SU-DHL-6 (cell line): ENCODE results near the gene NOTCH4.
"Not testable (repeated sequence)": the region's sequence is repeated elsewhere in the genome, so short reads cannot be mapped to it uniquely, and the experiment has no call there.

Experiments
- H2AFZ ChIP-seq: fragments of 200-600 bp; sonication (generic); 2 replicates; pipeline ENCODE4 v1.6.1; 2014; ENCODE audit warnings: low read depth, mild to moderate bottlenecking, moderate library complexity, mixed read lengths, antibody characterized with exemption, low read length; ENCODE audit not compliant: severe bottlenecking
- H3F3A ChIP-seq: fragments of 200-600 bp; shearing (Covaris generic); 2 replicates; pipeline ENCODE4 v1.6.0; 2016; ENCODE audit warnings: antibody characterized with exemption, mild to moderate bottlenecking; ENCODE audit not compliant: insufficient read depth
- H3K27ac ChIP-seq: fragments of 200-600 bp; sonication (generic); 2 replicates; pipeline ENCODE4 v1.5.1; 2016; ENCODE audit warnings: low read depth, mild to moderate bottlenecking, low read length, moderate library complexity, mixed read lengths
- H3K27me3 ChIP-seq: fragments of 200-600 bp; sonication (generic), shearing (Covaris generic); 2 replicates; pipeline ENCODE4 v1.6.0; 2014; ENCODE audit warnings: mild to moderate bottlenecking, low read length
- H3K36me3 ChIP-seq: fragments of 200-600 bp; sonication (generic); 2 replicates; pipeline ENCODE4 v1.6.1; 2014; ENCODE audit warnings: mild to moderate bottlenecking, low read length, mixed read lengths
- H3K4me2 ChIP-seq: fragments of 300-600, 200-600 bp; shearing (Covaris generic), sonication (generic); 2 replicates; pipeline ENCODE4 v1.6.0; 2014; ENCODE audit warnings: low read length, low read depth, mild to moderate bottlenecking; ENCODE audit not compliant: poor library complexity, severe bottlenecking
- H3K4me3 ChIP-seq: fragments of 200-600 bp; sonication (generic); 2 replicates; pipeline ENCODE4 v1.5.1; 2014; ENCODE audit warnings: antibody characterized with exemption, low read length, mild to moderate bottlenecking, mixed read lengths; ENCODE audit not compliant: insufficient read depth, poor library complexity, severe bottlenecking
- H3K79me2 ChIP-seq: fragments of 200-600 bp; sonication (generic); 2 replicates; pipeline ENCODE4 v1.6.1; 2014; ENCODE audit warnings: mild to moderate bottlenecking, low read length, moderate library complexity; ENCODE audit not compliant: insufficient read depth
- H3K9ac ChIP-seq: fragments of 200-600 bp; sonication (generic); 2 replicates; pipeline ENCODE4 v1.7.0; 2014; ENCODE audit warnings: mild to moderate bottlenecking, low read length
- H3K9me2 ChIP-seq: fragments of 200-600 bp; sonication (generic); replicated peaks from 2 replicates; pipeline ENCODE4 v1.6.1; 2014; ENCODE audit warnings: low read length; ENCODE audit not compliant: insufficient read depth
- H3K9me3 ChIP-seq: fragments of 200-600 bp; sonication (generic); 2 replicates; pipeline ENCODE4 v1.6.1; 2014; ENCODE audit warnings: low read length, mixed read lengths; ENCODE audit not compliant: insufficient read depth
- H4K20me1 ChIP-seq: fragments of 200-600 bp; sonication (generic); 2 replicates; pipeline ENCODE4 v1.6.1; 2014; ENCODE audit warnings: low read depth, mild to moderate bottlenecking, antibody characterized with exemption, low read length, moderate library complexity, mixed read lengths
- EZH2phosphoT487 ChIP-seq: fragments of 200-600 bp; sonication (generic), shearing (Covaris generic); conservative IDR thresholded peaks from 2 replicates; pipeline ENCODE4 v1.6.1; 2018; ENCODE audit warnings: mild to moderate bottlenecking, antibody characterized with exemption, low read length, moderate library complexity, mixed read lengths
- TF ChIP-seq, protein P1 (sequence below): fragments of 200-600 bp; sonication (generic); IDR thresholded peaks from one replicate; pipeline ENCODE4 v1.5.1; 2017; ENCODE audit warnings: antibody characterized with exemption, mild to moderate bottlenecking, low read length, moderate library complexity; ENCODE audit not compliant: insufficient read depth, poor library complexity, severe bottlenecking

The NOTCH4 gene

DNA sequence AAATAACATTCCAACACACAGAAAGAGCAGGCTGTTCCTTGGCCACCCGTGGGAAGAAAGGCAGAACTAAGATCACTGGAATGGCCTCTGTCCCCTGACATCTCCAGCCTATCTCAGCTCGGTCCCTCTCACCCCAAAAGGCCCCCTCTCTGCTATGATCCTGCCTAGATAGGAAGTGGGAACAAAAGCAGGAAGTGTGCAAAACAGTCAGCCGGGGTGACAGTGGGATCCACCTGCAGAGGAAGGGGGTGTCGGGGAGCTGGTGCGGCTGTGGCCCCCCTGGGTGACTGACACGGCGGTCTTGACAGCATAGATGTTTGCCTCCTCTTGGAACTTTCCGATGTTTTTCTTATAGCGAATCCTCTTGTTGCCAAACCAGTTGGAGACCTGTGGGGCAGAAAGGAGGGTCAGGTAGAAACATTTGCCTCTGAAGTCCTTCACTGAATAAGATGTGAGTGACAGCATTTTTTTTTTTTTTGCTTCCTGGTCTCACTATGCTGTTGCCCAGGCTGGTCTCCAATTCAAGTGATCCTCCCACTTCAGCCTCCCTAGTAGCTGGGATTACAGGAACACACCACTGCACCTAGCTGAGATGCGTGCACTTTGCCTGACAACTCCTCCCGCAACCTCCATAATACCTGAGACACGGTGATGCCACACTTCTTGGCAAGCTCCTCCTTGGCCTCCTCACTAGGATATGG lies 36.7 kb downstream of the NOTCH4 start:
- H3K4me2 ChIP-seq = no peak overlapping the region
- no peaks in the 10 kb centered on the region for H3K9me2 ChIP-seq
- TF ChIP-seq, protein P1, sequence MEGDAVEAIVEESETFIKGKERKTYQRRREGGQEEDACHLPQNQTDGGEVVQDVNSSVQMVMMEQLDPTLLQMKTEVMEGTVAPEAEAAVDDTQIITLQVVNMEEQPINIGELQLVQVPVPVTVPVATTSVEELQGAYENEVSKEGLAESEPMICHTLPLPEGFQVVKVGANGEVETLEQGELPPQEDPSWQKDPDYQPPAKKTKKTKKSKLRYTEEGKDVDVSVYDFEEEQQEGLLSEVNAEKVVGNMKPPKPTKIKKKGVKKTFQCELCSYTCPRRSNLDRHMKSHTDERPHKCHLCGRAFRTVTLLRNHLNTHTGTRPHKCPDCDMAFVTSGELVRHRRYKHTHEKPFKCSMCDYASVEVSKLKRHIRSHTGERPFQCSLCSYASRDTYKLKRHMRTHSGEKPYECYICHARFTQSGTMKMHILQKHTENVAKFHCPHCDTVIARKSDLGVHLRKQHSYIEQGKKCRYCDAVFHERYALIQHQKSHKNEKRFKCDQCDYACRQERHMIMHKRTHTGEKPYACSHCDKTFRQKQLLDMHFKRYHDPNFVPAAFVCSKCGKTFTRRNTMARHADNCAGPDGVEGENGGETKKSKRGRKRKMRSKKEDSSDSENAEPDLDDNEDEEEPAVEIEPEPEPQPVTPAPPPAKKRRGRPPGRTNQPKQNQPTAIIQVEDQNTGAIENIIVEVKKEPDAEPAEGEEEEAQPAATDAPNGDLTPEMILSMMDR = no peak
- no peak for TF ChIP-seq EZH2phosphoT487
- H3K27ac ChIP-seq = no peak overlapping the region
- H3K27me3 ChIP-seq = no peaks in the 10 kb centered on the region
- H3K79me2 ChIP-seq = peaks cover 27% of the 10 kb centered on the region
- no peaks in the 10 kb centered on the region for H4K20me1 ChIP-seq
- peaks cover 11% of the 10 kb centered on the region for H3F3A ChIP-seq
- H2AFZ ChIP-seq = no peak overlapping the region
- no peak overlapping the region for H3K4me3 ChIP-seq
- H3K9me3 ChIP-seq = no peaks in the 10 kb centered on the region
- H3K9ac ChIP-seq = no peak overlapping the region
- no peaks in the 10 kb centered on the region for H3K36me3 ChIP-seq

DNA sequence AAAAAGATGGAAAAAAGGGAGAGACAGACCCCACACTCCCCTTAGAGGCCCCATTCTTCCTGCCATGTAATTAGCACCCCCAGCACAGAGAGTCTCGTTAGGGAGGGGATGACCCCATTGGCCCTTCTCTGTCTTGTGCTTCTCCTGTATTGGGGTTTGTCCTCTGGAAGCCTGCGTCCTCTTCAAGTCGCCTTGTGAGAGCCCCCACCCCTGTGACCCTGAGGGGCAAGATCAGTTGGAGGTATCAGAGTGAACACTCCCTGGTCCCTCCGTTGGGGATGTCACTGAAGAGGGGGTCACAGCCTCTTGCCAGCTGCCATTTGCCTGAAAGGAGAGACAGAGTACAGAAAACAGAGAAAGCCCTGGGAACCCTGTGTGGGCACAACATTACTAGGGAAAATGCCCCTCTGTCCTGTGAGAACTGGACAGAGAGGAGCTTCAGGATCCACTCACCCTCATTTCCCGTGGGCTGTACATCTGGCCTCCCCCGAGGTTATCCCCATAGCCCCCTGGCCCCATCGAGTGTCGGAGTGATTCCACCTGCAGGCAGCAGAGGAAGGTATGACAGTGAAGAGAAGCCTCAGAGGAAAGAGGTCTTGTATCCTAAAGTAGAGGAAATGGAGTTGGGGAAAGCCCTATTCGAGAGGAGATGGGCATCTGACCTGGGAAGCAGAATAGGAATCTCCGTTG lies 37.6 kb downstream of the NOTCH4 start:
- not testable (repeated sequence) for H3F3A ChIP-seq, H3K27ac ChIP-seq, H2AFZ ChIP-seq, H4K20me1 ChIP-seq, H3K4me2 ChIP-seq, H3K9ac ChIP-seq, H3K4me3 ChIP-seq, H3K9me2 ChIP-seq, H3K36me3 ChIP-seq, H3K27me3 ChIP-seq, H3K9me3 ChIP-seq
- H3K79me2 ChIP-seq = peaks cover 19% of the 10 kb centered on the region

DNA sequence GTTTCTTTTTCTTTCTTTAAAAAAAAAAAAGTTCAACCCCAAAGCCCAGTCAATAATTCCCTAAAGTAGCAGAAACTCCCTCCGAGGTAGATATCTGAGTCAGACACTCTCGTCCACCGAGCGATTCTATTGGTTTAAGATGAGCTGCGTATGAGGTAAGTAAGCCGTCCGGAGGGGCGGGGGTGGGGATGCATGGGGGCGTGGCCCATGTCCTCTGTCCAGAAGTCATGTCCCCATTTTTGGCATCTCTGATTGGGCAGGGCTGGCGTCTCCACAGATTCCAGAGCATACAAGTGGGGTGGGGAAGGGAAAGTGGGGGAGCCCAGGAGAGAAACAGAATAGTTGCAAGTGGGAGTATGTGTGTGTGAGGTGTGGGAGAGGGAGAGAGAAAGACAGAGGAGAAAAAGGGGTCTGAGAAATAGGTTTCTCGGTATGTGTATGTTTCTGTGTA lies 38.2 kb downstream of the NOTCH4 start:
- H3K9ac ChIP-seq, H3K4me2 ChIP-seq: not testable (repeated sequence)

DNA sequence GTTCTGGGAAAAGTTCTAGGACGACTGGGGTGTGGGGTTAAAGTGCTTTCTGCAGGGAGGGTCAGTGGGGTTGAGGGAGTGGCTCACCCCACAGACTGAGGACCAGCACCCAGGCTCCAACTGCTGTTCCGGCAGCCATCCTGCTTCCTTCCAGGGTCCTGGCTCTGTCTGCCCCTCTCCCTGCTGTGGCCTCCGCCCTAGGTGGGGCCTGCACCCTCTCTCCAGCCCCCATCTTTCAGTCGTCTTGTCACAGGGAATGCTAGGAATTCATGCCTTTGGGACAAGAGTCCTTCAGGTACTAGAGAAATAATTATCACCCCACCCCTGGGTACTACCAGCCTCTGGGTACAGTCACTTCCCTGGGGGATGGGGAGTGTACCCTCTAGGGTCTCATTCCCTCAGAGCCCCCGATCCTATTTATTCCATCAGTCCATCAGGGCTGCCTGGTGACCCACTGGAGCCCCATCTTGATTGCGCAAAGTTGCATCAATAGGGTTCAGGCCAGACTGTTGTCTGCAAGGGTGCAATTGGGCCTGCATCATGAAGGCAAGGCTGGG lies 39.7 kb downstream of the NOTCH4 start, which contains the start of gene AGER:
Gene AGER (minus strand): TSS at position 170 of the 557 bp plus-strand sequence. CDS start 31 bp downstream, at position 139.
- Histone ChIP-seq H3F3A (no peaks in the 10 kb centered on the region), H3K4me2 (no peak within 1 kb of the TSS), H3K9ac (no peak within 1 kb of the TSS), H3K27ac (no peak within 1 kb of the TSS), H3K27me3 (no peaks in the 10 kb centered on the region), H3K36me3 (no peaks in the 10 kb centered on the region), H3K79me2 (peaks cover 14% of the 10 kb centered on the region), H3K4me3 (no peak within 1 kb of the TSS), H2AFZ (no peak within 1 kb of the TSS), H3K9me2 (no peaks in the 10 kb centered on the region), H4K20me1 (no peaks in the 10 kb centered on the region), H3K9me3 (no peaks in the 10 kb centered on the region)
- TF ChIP-seq, protein P1 = no peak
- no peak for TF ChIP-seq EZH2phosphoT487

More for the DNA sequence above, 38.2 kb downstream of the NOTCH4 start:
- H3K27ac ChIP-seq, H3K9me3 ChIP-seq, H3F3A ChIP-seq, H4K20me1 ChIP-seq, H3K36me3 ChIP-seq, H3K4me3 ChIP-seq, H3K9me2 ChIP-seq, H3K27me3 ChIP-seq, H2AFZ ChIP-seq: not testable (repeated sequence)
- H3K79me2 ChIP-seq = peaks cover 17% of the 10 kb centered on the region
